ENCODE data around the gene LHX6. TPM values are rescaled to one million over a fixed set of nuclear protein-coding genes. Genes with fewer than 3 reads are reported as not detected.

The LHX6 gene
- total and polyA plus RNA-seq, 9 of the 15 experiments (the other 6 are each of a cell fraction or from before 2014, with no cell fraction given), result 2.8 to 16.3 (median 7.9) TPM

GRCh38 chr9:122264360-122265148 is 35.8 kb upstream of the LHX6 start, which contains the start of the genes MRRF and RBM18 (continued):
- TF ChIP-seq TOE1 (IDR thresholded peaks at IDR 0.05; ENCODE audit: borderline replicate concordance) (no peak), TOE1 (CRISPR knock-in tag; IDR thresholded peaks at IDR 0.05; ENCODE audit: borderline replicate concordance, low read depth) (no peak), PREB (CRISPR knock-in tag; IDR thresholded peaks at IDR 0.05) (no peak), SRSF3 (IDR thresholded peaks at IDR 0.05; ENCODE audit: insufficient read depth, low read length) (no peak), LEF1 (IDR thresholded peaks at IDR 0.05) (no peak), ZNF347 (CRISPR knock-in tag; IDR thresholded peaks at IDR 0.05; ENCODE audit: low read depth) (no peak), ILF3 (IDR thresholded peaks at IDR 0.05; ENCODE audit: borderline replicate concordance) (no peak), KAT8 (IDR thresholded peaks at IDR 0.05; ENCODE audit: low read depth) (no peak), ZBTB26 (CRISPR knock-in tag; IDR thresholded peaks at IDR 0.05) (no peak), ZBED1 (IDR thresholded peaks at IDR 0.05) (no peak), RBFOX2 (IDR thresholded peaks at IDR 0.05; ENCODE audit: low read depth, low read length) (peak; percentile 97), ZNF518B (CRISPR knock-in tag; IDR thresholded peaks at IDR 0.05) (no peak), POLR3G (IDR thresholded peaks at IDR 0.05; ENCODE audit: extremely low read depth, insufficient read length, insufficient replicate concordance) (no peak), ARID4B (CRISPR knock-in tag; IDR thresholded peaks at IDR 0.05) (peak; percentile 99), BDP1 (IDR thresholded peaks at IDR 0.05; ENCODE audit: insufficient read depth, insufficient read length) (no peak), HCFC1 (IDR thresholded peaks at IDR 0.05; ENCODE audit: low read depth, low read length) (peak; percentile 83), BRCA1 (IDR thresholded peaks at IDR 0.05) (no peak), BRCA1 (CRISPR knock-in tag; IDR thresholded peaks at IDR 0.05) (no peak)

All from K562 (cell line).